Nephron progenitor cell (in vitro differentiated cells): ENCODE measurements around the gene FAM227B.
"Not testable (repeated sequence)": the region's sequence is repeated elsewhere in the genome, so short reads cannot be mapped to it uniquely, and the experiment has no call there.

Experiments
- DNase-seq: peaks from one replicate; pipeline ENCODE4 v3.0.0; 2021
- H3K27ac Mint-ChIP-seq: 2 replicates; pipeline ENCODE4 v1.8.0; 2021; ENCODE audit warnings: mild to moderate bottlenecking, moderate library complexity, mixed read lengths
- H3K27me3 Mint-ChIP-seq: 2 replicates; pipeline ENCODE4 v1.8.0; 2021; ENCODE audit warnings: mild to moderate bottlenecking, low read depth, mixed read lengths; ENCODE audit not compliant: poor library complexity
- H3K36me3 Mint-ChIP-seq: 2 replicates; pipeline ENCODE4 v1.8.0; 2021; ENCODE audit warnings: low read depth, mixed read lengths
- H3K4me1 Mint-ChIP-seq: 2 replicates; pipeline ENCODE4 v1.8.0; 2021; ENCODE audit warnings: mixed read lengths
- H3K4me3 Mint-ChIP-seq: 2 replicates; pipeline ENCODE4 v1.8.0; 2021; ENCODE audit warnings: mild to moderate bottlenecking, moderate library complexity, mixed read lengths
- H3K9me3 Mint-ChIP-seq: 2 replicates; pipeline ENCODE4 v1.8.0; 2021; ENCODE audit warnings: mild to moderate bottlenecking, moderate library complexity, mixed read lengths
- TF ChIP-seq, protein P1 (sequence below): fragments of 200-600 bp; sonication (generic); IDR thresholded peaks from 2 replicates; pipeline ENCODE4 v1.5.0; 2021; ENCODE audit warnings: antibody characterized with exemption

Gene FAM227B

DNA sequence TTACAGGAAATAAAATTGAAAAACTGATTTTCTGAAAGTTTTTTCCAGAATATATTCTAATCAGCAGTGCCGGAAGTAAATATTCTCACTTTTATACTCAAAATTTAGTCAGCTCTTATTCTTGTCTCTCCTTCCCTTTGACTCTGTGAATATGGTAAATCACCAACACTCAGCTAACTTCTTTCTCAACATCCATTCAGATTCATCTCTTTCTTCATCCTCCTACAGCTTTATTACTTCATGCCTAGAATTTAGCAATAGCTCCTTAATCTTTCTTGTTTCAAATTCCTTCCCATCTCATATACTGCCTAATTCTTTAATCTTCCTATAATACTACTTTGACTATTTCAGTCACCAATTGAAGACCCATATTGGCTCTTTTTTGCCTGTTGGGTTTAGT lies 129.7 kb downstream of the FAM227B start:
- Mint-ChIP-seq H3K4me3 (no peak overlapping the region), H3K36me3 (no peaks in the 10 kb centered on the region), H3K4me1 (no peaks in the 10 kb centered on the region), H3K9me3 (no peaks in the 10 kb centered on the region), H3K27ac (no peak overlapping the region), H3K27me3 (no peaks in the 10 kb centered on the region)
- TF ChIP-seq, protein P1, sequence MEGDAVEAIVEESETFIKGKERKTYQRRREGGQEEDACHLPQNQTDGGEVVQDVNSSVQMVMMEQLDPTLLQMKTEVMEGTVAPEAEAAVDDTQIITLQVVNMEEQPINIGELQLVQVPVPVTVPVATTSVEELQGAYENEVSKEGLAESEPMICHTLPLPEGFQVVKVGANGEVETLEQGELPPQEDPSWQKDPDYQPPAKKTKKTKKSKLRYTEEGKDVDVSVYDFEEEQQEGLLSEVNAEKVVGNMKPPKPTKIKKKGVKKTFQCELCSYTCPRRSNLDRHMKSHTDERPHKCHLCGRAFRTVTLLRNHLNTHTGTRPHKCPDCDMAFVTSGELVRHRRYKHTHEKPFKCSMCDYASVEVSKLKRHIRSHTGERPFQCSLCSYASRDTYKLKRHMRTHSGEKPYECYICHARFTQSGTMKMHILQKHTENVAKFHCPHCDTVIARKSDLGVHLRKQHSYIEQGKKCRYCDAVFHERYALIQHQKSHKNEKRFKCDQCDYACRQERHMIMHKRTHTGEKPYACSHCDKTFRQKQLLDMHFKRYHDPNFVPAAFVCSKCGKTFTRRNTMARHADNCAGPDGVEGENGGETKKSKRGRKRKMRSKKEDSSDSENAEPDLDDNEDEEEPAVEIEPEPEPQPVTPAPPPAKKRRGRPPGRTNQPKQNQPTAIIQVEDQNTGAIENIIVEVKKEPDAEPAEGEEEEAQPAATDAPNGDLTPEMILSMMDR: no peak
- DNase-seq: no peak

DNA sequence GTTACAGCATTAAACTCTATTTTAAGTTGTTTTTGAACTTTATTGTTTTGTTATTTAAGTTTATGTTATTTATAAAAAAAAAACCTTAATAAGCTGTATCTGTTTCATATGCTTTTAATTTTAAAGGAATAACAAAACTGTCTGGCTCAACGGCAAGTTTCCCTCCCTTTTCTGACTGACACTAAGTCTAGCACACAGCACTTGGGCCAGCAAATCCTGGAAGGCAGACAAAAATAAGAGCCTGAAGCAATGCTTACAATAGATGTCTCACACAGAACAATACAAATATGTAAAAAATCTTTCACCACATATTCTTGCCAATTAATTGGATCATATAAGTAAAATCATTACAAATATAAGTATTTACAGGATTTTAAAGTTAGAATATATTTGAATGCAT lies 135.2 kb downstream of the FAM227B start:
- not testable (repeated sequence) for H3K27me3 Mint-ChIP-seq, DNase-seq, H3K4me1 Mint-ChIP-seq, H3K27ac Mint-ChIP-seq, H3K36me3 Mint-ChIP-seq, H3K4me3 Mint-ChIP-seq, H3K9me3 Mint-ChIP-seq

DNA sequence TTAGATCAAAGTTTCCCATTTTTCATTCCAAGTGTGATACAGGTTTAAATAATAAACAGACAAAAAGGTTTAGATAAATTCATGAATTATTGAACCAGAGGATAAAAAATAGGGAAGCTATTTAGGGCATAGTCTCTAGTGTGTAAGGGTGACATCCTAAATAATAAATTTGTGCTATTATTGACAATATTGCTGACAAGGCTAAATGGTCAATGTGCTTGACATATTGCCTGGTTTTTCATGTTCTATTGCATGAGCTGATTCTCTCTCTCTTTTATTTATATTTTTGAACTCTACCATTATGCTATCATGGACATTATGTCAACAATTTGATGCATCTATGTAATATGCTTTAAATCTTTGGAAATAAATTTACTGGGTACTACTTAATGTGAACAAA lies 141.6 kb downstream of the FAM227B start:
- H3K9me3 Mint-ChIP-seq, H3K4me3 Mint-ChIP-seq, H3K27ac Mint-ChIP-seq, DNase-seq, H3K36me3 Mint-ChIP-seq, H3K27me3 Mint-ChIP-seq, H3K4me1 Mint-ChIP-seq: not testable (repeated sequence)

DNA sequence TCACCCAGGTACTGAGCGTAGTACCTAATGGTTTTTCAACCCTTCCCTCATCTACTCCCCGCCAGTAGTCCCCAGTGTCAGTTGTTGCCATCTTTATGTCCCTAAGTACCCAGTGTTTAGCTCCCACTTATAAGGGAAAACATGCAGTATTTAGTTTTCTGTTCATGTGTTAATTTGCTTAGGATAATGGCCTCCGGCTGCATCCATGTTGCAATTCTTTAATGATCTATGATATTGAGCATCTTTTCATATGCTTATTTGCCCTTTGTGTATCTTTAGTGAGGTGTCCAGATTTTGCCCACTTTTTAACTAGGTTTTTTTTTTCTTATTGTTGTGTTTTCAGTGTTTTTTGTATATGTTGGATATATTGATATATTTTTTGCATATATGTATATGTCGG lies 142.6 kb downstream of the FAM227B start:
- H3K4me1 Mint-ChIP-seq, H3K36me3 Mint-ChIP-seq, H3K27me3 Mint-ChIP-seq, H3K9me3 Mint-ChIP-seq, H3K27ac Mint-ChIP-seq, DNase-seq, H3K4me3 Mint-ChIP-seq: not testable (repeated sequence)

DNA sequence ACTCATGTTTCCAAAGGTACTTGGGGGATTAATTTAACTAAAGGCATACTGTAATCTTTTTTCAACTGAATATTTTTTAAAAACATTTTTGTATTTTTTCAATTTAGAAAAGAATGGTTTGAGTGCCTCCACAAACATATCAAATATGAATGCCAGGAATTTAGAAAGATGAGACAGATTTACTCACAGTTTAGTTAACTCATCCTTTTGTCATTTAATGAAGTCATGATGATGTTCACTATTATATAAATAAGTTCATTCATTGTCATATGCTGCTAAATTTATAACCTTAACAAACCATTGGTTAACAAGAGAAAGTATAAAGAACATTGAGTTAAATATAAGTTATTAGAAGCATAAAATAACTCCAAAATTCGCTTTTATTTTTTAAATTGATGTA lies 147.6 kb downstream of the FAM227B start:
- H3K36me3 Mint-ChIP-seq: no peaks in the 10 kb centered on the region
- no peak overlapping the region for H3K4me3 Mint-ChIP-seq
- no peaks in the 10 kb centered on the region for H3K9me3 Mint-ChIP-seq
- no peaks in the 10 kb centered on the region for H3K27me3 Mint-ChIP-seq
- H3K4me1 Mint-ChIP-seq: no peaks in the 10 kb centered on the region
- no peak overlapping the region for H3K27ac Mint-ChIP-seq
- TF ChIP-seq, protein P1: no peak
- DNase-seq: no peak

DNA sequence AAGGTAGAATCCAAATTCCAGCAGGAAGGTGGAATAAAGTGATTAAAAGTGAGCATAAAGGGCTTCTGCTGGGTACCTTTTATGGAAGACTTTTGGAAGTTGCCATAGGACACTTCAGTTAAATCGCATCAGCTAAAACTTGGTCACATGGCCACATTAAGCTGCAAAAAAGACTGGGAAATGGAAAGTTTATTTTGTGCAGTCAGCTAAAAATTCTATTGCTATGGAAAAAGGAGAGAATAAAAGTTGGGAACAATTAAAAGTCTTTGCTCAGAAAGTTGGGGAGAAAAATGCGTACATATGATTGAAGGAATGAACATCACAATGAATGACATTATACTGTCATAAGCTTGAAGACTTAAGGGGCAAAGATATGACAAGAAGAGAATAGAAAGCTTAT lies 148.3 kb downstream of the FAM227B start:
- TF ChIP-seq, protein P1: no peak
- Mint-ChIP-seq H3K4me1 (no peaks in the 10 kb centered on the region), H3K27me3 (no peaks in the 10 kb centered on the region), H3K4me3 (no peak overlapping the region), H3K9me3 (no peaks in the 10 kb centered on the region), H3K27ac (no peak overlapping the region), H3K36me3 (no peaks in the 10 kb centered on the region)
- no peak for DNase-seq

DNA sequence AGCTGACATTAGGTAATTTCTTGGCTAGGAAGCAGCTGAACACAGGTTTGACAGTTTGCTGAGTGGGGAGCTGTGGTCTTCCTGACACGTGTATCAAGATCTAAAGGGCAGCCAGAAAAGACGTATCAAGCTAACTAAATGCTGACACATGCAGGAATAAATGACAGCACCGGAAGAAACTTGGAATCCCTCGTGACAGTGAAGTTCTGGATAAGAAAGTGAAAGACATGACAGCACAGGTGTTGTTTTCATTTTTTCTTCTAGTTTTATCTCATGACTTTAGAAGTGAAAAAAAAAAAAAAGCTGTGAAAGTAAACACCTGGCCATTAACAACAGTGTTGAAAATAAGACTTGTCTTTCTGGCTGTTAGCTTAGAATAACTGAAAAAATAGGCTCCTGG lies 148.9 kb downstream of the FAM227B start:
- H3K4me3 Mint-ChIP-seq: no peak overlapping the region
- no peaks in the 10 kb centered on the region for H3K27me3 Mint-ChIP-seq
- DNase-seq: no peak
- no peak overlapping the region for H3K27ac Mint-ChIP-seq
- no peaks in the 10 kb centered on the region for H3K36me3 Mint-ChIP-seq
- TF ChIP-seq, protein P1: no peak
- no peaks in the 10 kb centered on the region for H3K9me3 Mint-ChIP-seq
- no peaks in the 10 kb centered on the region for H3K4me1 Mint-ChIP-seq

DNA sequence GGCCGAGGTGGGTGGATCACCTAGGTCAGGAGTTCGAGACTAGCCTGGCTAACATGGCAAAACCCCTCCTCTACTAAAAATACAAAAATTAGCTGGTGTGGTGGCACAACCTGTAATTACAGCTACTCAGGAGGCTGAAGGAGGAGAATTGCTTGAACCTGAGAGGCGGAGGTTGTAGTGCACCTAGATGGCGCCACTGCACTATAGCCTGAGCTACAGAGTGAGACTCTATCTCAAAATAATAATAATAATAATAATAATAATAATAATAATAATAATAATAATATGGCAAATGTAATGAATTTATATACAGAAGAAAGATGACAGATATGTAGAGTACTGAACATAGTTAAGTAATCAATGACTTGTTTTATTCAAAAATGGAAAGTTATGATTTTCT lies 149.4 kb downstream of the FAM227B start:
- not testable (repeated sequence) for H3K36me3 Mint-ChIP-seq
- peak; percentile 39 for DNase-seq

More for the DNA sequence above, 149.4 kb downstream of the FAM227B start:
- H3K9me3 Mint-ChIP-seq, H3K27me3 Mint-ChIP-seq, H3K4me1 Mint-ChIP-seq, H3K27ac Mint-ChIP-seq, H3K4me3 Mint-ChIP-seq: not testable (repeated sequence)
